Measurements from ENCODE around the gene GLIPR2. TPM values are rescaled to one million over a fixed set of nuclear protein-coding genes. Genes with fewer than 3 reads are reported as not detected.

The GLIPR2 gene
- total and polyA plus RNA-seq, 11 donors = 4.7 to 33.0 (median 7.6) TPM

DNA sequence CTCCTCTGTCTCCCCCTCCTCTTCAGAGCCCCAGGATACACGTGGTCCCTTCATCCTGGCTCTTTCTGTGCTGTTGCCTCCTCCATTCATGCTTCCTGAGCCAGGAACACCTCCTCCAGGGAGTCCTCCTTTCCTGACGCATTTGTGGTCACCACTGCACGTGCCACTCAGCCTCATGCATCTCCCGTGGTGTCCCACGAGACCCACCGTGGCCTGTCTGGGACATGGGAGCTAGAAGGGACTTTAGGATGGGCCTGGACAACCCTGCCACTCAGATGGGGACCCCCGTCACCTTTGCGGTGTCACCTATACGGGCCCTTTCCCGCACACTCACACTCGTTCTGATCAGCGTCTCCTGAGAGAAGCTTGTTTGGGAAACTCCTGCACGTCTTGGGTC is 6.7 kb downstream of the GLIPR2 start:
- TF ChIP-seq POLR2A (IDR thresholded peaks at IDR 0.05) = no peak
- TF ChIP-seq, protein P1, sequence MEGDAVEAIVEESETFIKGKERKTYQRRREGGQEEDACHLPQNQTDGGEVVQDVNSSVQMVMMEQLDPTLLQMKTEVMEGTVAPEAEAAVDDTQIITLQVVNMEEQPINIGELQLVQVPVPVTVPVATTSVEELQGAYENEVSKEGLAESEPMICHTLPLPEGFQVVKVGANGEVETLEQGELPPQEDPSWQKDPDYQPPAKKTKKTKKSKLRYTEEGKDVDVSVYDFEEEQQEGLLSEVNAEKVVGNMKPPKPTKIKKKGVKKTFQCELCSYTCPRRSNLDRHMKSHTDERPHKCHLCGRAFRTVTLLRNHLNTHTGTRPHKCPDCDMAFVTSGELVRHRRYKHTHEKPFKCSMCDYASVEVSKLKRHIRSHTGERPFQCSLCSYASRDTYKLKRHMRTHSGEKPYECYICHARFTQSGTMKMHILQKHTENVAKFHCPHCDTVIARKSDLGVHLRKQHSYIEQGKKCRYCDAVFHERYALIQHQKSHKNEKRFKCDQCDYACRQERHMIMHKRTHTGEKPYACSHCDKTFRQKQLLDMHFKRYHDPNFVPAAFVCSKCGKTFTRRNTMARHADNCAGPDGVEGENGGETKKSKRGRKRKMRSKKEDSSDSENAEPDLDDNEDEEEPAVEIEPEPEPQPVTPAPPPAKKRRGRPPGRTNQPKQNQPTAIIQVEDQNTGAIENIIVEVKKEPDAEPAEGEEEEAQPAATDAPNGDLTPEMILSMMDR (IDR thresholded peaks at IDR 0.05) = no peak
- no peak for DNase-seq

DNA sequence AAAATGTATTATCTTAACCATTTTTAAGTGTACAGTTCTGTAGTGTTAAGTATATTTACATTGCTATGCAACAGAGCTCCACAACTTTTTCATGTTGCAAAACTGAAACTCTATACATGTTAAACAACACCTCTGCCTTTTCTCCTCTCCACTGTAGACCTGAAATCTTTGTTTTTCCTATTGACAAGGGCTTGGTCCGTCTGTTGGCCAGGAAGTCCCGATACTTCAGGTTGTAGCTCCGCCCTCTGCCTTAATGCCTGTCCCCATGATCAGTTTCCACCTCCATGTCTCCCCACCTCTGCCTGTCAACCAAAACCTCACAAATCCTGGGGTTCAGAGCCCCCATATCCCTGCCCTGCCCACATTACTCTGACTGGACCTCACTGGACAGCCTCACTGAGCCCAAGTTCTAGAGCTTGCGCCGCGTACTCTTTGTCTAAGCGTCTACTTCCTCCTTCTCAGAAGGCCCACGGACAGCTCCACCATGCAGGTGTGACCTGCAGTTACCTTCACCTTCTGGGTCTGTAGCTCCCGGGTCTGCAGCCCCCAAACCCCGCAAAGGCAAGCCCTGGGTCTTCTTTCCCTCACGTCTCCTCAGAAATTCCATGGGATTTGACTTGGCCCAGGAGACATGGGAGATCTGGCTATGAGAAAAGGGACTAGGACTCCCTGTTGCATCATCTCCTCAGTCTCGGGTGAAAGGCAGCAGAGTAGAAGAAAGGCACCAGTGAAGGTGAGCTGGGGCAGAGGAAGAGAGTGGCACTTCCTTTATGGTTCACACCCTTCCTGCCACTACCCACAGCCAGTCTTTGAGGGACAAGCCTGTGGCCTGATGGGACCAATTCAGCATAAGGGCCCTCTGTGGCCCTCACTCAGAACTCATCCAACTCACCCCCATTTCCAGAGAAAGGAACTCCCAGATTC is 8.0 kb downstream of the GLIPR2 start:
- Histone ChIP-seq H3K27ac (peak overlapping the region in 1 of 12 donors; percentile 96), H3K4me3 (peak overlapping the region in 1 of 12 donors; percentile 43), H3K36me3 (peaks cover 0 to 22% (median 0%) of the 10 kb centered on the region in 9 donors), H3K4me1 (peaks cover 0 to 100% (median 32%) of the 10 kb centered on the region in 12 donors), H3K27me3 (no peaks in the 10 kb centered on the region), H3K9me3 (peaks cover 0 to 6% (median 0%) of the 10 kb centered on the region in 12 donors)
- intact Hi-C loops (cut with DNase I) = no loop called here
- ATAC-seq (no peak), DNase-seq (no peak)
- no peak for TF ChIP-seq POLR2A (IDR thresholded peaks at IDR 0.05)
- TF ChIP-seq, protein P1 (IDR thresholded peaks at IDR 0.05) = no peak
- WGBS, 4 donors = 88 to 93% (median 91%) methylated on average over 12 of the region's 12 CpGs

More for the DNA sequence above, 6.7 kb downstream of the GLIPR2 start:
- intact Hi-C loops (cut with DNase I) = no loop called here
- H3K9me3 ChIP-seq = peaks cover 0 to 6% (median 0%) of the 10 kb centered on the region in 12 donors
- no peaks in the 10 kb centered on the region for H3K27me3 ChIP-seq
- ATAC-seq = no peak
- H3K4me3 ChIP-seq = peak overlapping the region in 7 of 12 donors; percentile 7 to 43 (median 32)
- peak overlapping the region; percentile 24 to 96 (median 68) for H3K27ac ChIP-seq
- H3K4me1 ChIP-seq = peaks cover 0 to 100% (median 19%) of the 10 kb centered on the region in 12 donors
- H3K36me3 ChIP-seq = peaks cover 0 to 20% (median 0%) of the 10 kb centered on the region in 9 donors
- 76 to 82% (median 78%) methylated on average over 13 of the region's 13 CpGs for WGBS, 4 donors

DNA sequence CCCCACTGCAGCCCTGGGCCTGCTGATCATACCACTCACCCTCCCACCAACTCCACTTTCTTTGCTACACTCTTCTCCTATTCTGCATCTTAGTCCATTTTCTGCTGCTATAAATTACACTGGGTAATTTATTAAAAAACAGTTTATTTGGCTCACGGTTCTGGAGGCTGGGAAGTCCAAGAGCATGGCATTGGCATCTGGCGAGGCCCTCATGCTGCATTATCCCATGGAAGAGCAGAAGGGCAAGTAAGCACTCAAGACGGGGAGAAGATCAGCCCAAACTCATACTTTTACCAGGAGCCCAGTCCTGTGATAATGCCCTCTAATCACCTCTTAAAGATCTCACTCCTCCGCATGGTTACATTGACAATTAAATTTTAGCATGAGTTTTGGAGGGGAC is 9.4 kb downstream of the GLIPR2 start:
- H3K27me3 ChIP-seq = no peaks in the 10 kb centered on the region
- 95 to 97% (median 97%) methylated on average over 4 of the region's 4 CpGs for WGBS, 4 donors
- DNase-seq (no peak), ATAC-seq (no peak)
- H3K9me3 ChIP-seq = peaks cover 0 to 6% (median 0%) of the 10 kb centered on the region in 12 donors
- no peak overlapping the region for H3K27ac ChIP-seq
- no peak overlapping the region for H3K4me3 ChIP-seq
- H3K36me3 ChIP-seq = peaks cover 0 to 24% (median 0%) of the 10 kb centered on the region in 9 donors
- TF ChIP-seq, protein P1 (IDR thresholded peaks at IDR 0.05) = no peak
- TF ChIP-seq POLR2A (IDR thresholded peaks at IDR 0.05) = no peak
- peaks cover 0 to 100% (median 34%) of the 10 kb centered on the region in 12 donors for H3K4me1 ChIP-seq
- intact Hi-C loops (cut with DNase I) = no loop called here

DNA sequence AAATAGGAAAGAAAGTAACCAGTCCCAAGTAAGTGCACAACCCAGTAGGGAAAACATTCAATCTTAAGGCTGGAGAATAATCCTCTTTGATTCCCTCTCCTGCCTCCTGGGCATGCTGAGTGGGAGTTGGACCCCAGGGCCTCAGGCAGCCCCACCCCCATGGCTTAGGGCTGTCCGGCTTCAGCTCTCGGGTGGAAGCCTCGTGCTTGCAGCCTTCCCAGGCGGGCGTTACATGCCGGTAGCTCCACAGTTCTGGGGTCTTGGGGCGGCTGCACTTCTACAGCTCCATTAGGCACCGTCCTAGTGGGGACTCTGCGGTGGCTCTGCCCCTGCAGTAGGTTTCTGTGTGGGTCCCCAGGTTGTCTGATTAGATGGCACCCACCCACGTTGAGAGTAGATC is 10.1 kb downstream of the GLIPR2 start:
- Histone ChIP-seq H3K9me3 (peaks cover 0 to 6% (median 0%) of the 10 kb centered on the region in 12 donors), H3K4me1 (peaks cover 0 to 100% (median 36%) of the 10 kb centered on the region in 12 donors), H3K4me3 (no peak overlapping the region), H3K36me3 (peaks cover 0 to 26% (median 0%) of the 10 kb centered on the region in 9 donors), H3K27me3 (no peaks in the 10 kb centered on the region), H3K27ac (peak overlapping the region in 1 of 12 donors; percentile 84)
- ATAC-seq (no peak), DNase-seq (peak in 1 of 5 donors; percentile 10)
- 95 to 98% (median 96%) methylated on average over 7 to 10 of the region's 10 CpGs for WGBS, 4 donors
- TF ChIP-seq, protein P1 (IDR thresholded peaks at IDR 0.05) = no peak
- TF ChIP-seq POLR2A (IDR thresholded peaks at IDR 0.05) = no peak
- intact Hi-C loops (cut with DNase I) = no loop called here

All from heart left ventricle (tissue), 16 donors.